GM12865 (cell line): ENCODE results near the gene KLHL28.

ENCODE experiments used
- DNase-seq: peaks from one replicate; pipeline ENCODE4 v3.0.0; 2010; ENCODE audit warnings: low read depth
- H3K4me3 ChIP-seq: 2 replicates; pipeline ENCODE4 v1.5.1; 2011; ENCODE audit warnings: mild to moderate bottlenecking, low read depth, low read length, control low read depth
- TF ChIP-seq, protein P1 (sequence below): IDR thresholded peaks from 2 replicates; pipeline ENCODE4 v1.5.1; 2011; ENCODE audit warnings: low read length, control low read depth, low read depth, inconsistent platforms; ENCODE audit not compliant: insufficient read depth; ENCODE audit errors: missing control alignments

Gene KLHL28

GRCh38 chr14:44961151-44961553, 595 bp downstream of the KLHL28 start:
- peak overlapping the region; percentile 81 for H3K4me3 ChIP-seq
- peak; percentile 66 for DNase-seq
- TF ChIP-seq, protein P1, sequence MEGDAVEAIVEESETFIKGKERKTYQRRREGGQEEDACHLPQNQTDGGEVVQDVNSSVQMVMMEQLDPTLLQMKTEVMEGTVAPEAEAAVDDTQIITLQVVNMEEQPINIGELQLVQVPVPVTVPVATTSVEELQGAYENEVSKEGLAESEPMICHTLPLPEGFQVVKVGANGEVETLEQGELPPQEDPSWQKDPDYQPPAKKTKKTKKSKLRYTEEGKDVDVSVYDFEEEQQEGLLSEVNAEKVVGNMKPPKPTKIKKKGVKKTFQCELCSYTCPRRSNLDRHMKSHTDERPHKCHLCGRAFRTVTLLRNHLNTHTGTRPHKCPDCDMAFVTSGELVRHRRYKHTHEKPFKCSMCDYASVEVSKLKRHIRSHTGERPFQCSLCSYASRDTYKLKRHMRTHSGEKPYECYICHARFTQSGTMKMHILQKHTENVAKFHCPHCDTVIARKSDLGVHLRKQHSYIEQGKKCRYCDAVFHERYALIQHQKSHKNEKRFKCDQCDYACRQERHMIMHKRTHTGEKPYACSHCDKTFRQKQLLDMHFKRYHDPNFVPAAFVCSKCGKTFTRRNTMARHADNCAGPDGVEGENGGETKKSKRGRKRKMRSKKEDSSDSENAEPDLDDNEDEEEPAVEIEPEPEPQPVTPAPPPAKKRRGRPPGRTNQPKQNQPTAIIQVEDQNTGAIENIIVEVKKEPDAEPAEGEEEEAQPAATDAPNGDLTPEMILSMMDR: no peak

DNA sequence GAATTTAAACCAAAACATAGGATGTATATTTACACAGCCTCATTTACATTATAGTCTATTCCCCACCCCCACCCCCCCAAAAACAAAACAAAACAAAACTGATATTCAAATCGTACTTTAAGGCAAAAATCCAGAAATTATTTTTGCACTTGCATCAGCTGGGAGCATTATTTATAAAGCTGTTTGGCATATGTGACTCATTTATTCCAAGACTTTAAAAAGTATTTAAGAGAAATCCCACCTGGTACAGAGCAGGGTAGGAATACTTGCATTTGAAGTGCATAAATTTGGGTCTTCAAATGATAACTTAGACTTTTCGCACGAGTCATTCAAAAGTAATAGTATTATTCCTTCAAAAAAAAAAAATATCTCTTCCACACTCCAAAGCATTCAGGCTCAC, 1.1 kb downstream of the KLHL28 start:
- H3K4me3 ChIP-seq: peak overlapping the region; percentile 81
- TF ChIP-seq, protein P1: no peak
- no peak for DNase-seq

DNA sequence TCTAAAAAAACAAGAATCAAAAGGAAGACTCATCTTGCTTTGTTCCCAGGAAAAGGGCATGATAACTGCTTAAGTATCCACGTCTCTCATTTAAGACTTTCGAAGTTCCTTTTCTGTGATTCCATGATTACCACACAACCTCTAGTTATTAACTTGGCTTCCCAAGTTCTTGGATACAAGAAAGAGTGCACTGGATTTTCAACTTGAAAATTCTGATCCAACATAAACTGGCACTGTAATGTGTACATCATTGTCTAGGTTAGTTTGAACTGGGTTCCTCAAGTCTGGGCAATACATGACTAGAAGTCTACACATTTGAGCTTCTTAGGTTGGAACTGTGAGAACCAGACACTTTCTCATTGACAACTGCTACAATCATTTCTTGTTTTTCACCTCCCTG, 1.6 kb downstream of the KLHL28 start:
- H3K4me3 ChIP-seq: peak overlapping the region; percentile 81
- TF ChIP-seq, protein P1: no peak
- peak; percentile 19 for DNase-seq

DNA sequence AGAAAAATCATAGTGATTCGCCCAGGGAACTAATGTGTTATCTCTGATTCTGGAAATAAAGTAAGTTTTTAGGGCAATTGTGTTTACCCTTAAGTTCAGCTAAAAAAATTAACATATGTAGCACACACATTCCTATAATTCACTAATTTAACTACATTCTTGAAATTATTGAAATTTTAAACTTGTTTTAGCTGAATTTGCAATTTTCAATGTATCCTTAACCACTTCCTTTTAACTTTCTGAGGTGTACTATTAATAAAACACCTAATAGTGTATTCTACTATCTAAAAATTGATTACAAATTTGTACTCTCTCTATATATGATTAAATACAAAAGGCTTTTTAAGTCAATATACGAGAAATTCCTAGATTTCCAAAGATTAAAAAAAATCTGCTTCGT, 2.2 kb downstream of the KLHL28 start:
- no peak for DNase-seq
- TF ChIP-seq, protein P1: no peak
- H3K4me3 ChIP-seq: peak overlapping the region; percentile 81

- TF ChIP-seq, protein P1: no peak
- DNase-seq: no peak
- no peak overlapping the region for H3K4me3 ChIP-seq
Measured at GRCh38 chr14:44956866-44957265, 4.9 kb downstream of the KLHL28 start.

- TF ChIP-seq, protein P1: no peak
- no peak for DNase-seq
- no peak overlapping the region for H3K4me3 ChIP-seq
Measured at GRCh38 chr14:44955528-44955927, 6.2 kb downstream of the KLHL28 start.

DNA sequence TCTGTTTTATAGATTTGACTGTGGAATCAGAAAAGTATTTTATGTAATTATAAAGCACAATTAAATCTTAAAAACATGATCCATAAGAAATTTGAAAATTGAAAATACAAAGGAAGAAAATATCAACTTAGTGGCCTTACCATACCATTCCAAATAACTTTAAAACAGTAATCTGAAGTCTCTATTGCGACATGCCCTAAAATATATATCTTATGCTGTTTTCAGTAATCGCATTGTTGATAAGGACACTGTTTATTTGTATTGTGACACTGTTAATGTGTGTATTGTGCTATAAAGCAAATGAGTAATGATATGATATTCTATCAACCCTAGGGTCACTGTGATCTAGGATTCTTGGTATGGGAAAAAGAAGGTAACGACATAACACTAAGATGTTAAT, 7.0 kb downstream of the KLHL28 start:
- DNase-seq: no peak
- no peak overlapping the region for H3K4me3 ChIP-seq
- TF ChIP-seq, protein P1: no peak
